ENCODE measurements around the gene SP7. TPM values are rescaled to one million over a fixed set of nuclear protein-coding genes. Genes with fewer than 3 reads are reported as not detected.

The SP7 gene
- total and polyA plus RNA-seq, 10 of the 15 experiments (the other 5 are each of a cell fraction or from before 2014, with no cell fraction given): 0.05 to 0.11 TPM; not detected in 8

GRCh38 chr12:53324113-53324778 is 11.9 kb downstream of the SP7 start (continued):
- 0 out of 2 replicates have a peak, but pooled peaks have one; percentile 11 for TF ChIP-seq ATF7 (IDR thresholded peaks at IDR 0.05; ENCODE audit: low read depth)
- TF ChIP-seq, protein P1, sequence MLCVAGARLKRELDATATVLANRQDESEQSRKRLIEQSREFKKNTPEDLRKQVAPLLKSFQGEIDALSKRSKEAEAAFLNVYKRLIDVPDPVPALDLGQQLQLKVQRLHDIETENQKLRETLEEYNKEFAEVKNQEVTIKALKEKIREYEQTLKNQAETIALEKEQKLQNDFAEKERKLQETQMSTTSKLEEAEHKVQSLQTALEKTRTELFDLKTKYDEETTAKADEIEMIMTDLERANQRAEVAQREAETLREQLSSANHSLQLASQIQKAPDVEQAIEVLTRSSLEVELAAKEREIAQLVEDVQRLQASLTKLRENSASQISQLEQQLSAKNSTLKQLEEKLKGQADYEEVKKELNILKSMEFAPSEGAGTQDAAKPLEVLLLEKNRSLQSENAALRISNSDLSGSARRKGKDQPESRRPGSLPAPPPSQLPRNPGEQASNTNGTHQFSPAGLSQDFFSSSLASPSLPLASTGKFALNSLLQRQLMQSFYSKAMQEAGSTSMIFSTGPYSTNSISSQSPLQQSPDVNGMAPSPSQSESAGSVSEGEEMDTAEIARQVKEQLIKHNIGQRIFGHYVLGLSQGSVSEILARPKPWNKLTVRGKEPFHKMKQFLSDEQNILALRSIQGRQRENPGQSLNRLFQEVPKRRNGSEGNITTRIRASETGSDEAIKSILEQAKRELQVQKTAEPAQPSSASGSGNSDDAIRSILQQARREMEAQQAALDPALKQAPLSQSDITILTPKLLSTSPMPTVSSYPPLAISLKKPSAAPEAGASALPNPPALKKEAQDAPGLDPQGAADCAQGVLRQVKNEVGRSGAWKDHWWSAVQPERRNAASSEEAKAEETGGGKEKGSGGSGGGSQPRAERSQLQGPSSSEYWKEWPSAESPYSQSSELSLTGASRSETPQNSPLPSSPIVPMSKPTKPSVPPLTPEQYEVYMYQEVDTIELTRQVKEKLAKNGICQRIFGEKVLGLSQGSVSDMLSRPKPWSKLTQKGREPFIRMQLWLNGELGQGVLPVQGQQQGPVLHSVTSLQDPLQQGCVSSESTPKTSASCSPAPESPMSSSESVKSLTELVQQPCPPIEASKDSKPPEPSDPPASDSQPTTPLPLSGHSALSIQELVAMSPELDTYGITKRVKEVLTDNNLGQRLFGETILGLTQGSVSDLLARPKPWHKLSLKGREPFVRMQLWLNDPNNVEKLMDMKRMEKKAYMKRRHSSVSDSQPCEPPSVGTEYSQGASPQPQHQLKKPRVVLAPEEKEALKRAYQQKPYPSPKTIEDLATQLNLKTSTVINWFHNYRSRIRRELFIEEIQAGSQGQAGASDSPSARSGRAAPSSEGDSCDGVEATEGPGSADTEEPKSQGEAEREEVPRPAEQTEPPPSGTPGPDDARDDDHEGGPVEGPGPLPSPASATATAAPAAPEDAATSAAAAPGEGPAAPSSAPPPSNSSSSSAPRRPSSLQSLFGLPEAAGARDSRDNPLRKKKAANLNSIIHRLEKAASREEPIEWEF (IDR thresholded peaks at IDR 0.05; ENCODE audit: insufficient replicate concordance, low read depth, low read length): no peak
- TF ChIP-seq FOXM1 (IDR thresholded peaks at IDR 0.05; ENCODE audit: low read depth, low read length): no peak
- TF ChIP-seq ZBTB4 (CRISPR knock-in tag; IDR thresholded peaks at IDR 0.05): no peak
- TF ChIP-seq CBX3 (IDR thresholded peaks at IDR 0.05; ENCODE audit: borderline replicate concordance, low read depth): no peak
- no peak for TF ChIP-seq CHD1 (IDR thresholded peaks at IDR 0.05; ENCODE audit: low read depth, low read length)
- no peak for TF ChIP-seq TCF7 (IDR thresholded peaks at IDR 0.05; ENCODE audit: borderline replicate concordance)
- TF ChIP-seq EED (IDR thresholded peaks at IDR 0.05; ENCODE audit: low read depth): peak; percentile 35
- no peak for TF ChIP-seq RB1 (IDR thresholded peaks at IDR 0.05; ENCODE audit: borderline replicate concordance)
